Stimulated activated CD4-positive, alpha-beta T cell treated with anti-CD3 and anti-CD28 coated beads, Interleukin-1b, Interleukin-23, amount 100 ng/mL, for 24 hours (primary cell): ENCODE data around the gene TMED3.

ENCODE experiments used
- DNase-seq, 4 experiments: peaks; one replicate each; pipeline ENCODE4 v3.0.0-alpha.2; 2020; ENCODE audit warnings: low read depth in 4 of 4, low spot score in 1 of 4

TMED3 gene

GRCh38 chr15:79310985-79311900 is at the start of gene TMED3:
Gene TMED3 (plus strand): TSS chr15:79311112. CDS start chr15:79311250, 138 bp downstream.
- DNase-seq: peak; percentile 42 to 76 (median 64)

- DNase-seq: no peak
Measured at GRCh38 chr15:79261836-79262235, 49.1 kb upstream of the TMED3 start.

DNA sequence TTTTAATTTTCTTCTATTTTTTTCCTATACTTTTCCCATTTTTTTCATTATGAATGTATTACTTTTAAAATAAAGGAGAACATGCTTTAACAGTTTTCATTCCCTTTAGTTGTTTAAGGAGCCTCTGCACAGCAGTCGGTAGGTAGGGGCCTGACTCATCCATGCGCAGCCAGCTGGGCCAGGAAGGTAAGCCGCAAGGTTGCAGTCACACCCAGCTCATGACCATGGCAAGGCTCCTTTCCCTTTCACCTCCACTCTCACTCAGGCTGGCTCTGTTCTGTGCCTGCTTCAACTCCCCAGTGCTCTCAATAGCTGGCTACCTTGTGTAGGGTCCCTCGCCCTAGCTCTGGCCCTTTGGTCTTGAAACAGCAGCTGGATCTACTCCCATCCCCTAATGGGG is 45.7 kb upstream of the TMED3 start:
- DNase-seq: no peak

DNA sequence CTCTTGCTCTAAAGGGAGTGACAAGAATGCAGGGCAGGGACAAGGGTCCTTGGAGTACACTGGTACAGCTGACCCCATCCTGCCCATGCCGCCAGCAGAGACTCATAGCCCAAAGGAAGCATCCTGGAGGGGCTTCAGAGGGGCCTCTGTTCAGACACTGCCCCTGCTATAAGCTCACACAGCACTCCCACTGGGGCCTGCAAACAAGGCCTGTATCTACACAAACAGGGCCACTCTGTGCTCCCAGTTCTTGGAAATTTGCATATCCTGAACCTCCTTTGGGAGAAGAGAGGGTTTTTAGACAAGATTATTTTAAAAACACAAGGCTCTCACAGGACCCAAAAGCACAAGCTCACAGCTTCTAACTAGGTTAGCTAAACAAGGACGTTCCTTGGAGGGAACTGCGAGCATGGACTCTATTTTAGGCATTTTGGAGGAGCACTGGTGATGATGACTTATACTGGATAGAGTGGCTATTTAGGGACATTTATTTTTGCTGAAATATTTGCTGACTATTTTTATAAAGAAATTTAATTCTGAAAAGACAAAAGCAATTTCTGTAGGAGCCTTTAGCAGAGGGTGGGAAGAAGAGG is 44.8 kb upstream of the TMED3 start:
- no peak for DNase-seq

DNA sequence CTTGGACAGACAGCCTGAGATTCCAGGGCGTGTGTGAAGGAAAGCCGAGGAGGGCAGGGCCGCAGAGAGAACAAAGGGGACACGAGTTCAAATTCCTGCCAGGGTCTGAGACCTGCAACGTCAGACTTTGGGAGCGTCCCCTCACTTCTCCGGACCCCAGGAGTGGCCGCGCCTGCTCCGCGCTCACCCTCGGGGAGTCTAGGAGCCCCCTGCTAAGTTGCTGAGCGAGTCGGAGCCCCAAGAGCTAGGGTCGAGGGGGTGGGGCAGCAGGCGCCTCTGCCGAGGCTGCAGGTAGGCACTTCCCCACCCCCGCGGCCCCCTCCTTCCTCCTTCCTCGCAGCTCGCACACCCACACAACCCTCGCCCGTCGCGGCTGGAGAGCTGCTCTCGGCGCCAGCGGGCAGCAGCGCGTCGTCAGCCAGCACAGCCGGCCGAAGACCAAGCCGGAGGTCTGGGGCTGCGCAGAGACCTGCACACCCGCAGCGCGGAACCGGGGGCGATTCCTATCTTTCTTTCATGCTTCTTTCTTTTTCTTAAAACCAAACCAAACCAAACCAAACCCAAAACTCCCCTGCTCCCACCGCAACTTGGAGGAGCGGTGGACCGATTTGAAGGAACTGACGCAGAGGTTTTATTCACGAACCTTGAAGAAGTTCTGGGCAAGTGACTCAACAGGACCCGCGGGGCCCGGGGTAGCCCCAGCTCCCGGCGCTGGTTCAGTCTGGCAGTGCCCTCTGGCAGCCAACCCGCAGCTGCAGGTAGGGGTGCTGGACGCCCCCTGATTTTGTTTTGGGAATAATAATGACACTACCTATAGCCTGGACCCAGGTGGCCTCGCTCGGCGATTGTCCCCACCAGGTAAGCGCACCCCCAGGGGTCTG is 28.3 kb upstream of the TMED3 start, which contains the start of gene ANKRD34C:
ANKRD34C (plus strand) TSS at position 352 of the 881 bp plus-strand sequence. CDS start 10,563 bp downstream, outside the sequence.
- no peak for DNase-seq

- peak in 3 of 4 experiments; percentile 4 to 21 (median 9) for DNase-seq
Measured at GRCh38 chr15:79283252-79284048, 27.5 kb upstream of the TMED3 start.

- DNase-seq: no peak
Measured at GRCh38 chr15:79290642-79291275, 20.2 kb upstream of the TMED3 start.

GRCh38 chr15:79292011-79292410 is 18.9 kb upstream of the TMED3 start:
- no peak for DNase-seq

DNA sequence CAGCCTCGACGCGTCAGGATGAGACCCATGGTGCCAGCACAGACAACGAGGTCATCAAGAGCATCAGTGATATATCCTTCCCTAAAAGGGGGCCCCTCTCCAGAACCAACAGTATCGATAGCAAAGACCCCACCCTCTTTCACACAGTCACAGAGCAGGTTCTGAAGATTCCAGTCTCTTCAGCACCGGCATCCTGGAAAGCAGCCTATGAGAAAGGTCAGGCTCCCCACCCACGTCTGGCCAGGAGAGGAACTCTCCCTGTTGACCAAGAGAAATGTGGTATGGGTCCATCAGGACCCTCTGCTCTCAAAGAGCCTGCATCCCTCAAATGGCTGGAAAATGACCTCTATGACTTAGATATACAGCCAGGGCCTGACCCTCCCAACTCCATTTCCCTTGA is 16.8 kb upstream of the TMED3 start:
- DNase-seq: no peak

GRCh38 chr15:79296583-79296982 is 14.3 kb upstream of the TMED3 start:
- no peak for DNase-seq

GRCh38 chr15:79299126-79299840 is 11.6 kb upstream of the TMED3 start:
- DNase-seq: no peak

DNA sequence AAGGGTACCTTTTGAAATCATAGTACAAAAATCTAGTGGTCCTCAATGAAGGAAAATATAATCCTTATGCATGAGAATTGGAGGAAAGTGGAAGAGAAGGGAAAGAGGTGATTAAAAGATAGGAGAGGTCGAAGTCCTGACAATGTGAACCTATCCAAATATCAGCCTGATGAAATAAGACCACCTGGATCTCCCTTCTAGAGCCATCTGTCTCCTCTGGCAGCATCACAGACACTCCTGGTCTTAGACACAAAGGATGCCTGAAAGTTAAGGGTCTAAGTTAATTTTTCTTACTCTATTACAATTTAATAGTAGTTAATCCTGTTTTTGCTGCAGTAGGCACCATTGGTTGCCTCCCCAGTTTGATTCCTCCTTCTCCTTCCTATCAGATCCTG is 11.1 kb upstream of the TMED3 start:
- no peak for DNase-seq

- no peak for DNase-seq
Measured at GRCh38 chr15:79307251-79307650, 3.7 kb upstream of the TMED3 start.

GRCh38 chr15:79308874-79309273 is 2.0 kb upstream of the TMED3 start:
- no peak for DNase-seq

DNA sequence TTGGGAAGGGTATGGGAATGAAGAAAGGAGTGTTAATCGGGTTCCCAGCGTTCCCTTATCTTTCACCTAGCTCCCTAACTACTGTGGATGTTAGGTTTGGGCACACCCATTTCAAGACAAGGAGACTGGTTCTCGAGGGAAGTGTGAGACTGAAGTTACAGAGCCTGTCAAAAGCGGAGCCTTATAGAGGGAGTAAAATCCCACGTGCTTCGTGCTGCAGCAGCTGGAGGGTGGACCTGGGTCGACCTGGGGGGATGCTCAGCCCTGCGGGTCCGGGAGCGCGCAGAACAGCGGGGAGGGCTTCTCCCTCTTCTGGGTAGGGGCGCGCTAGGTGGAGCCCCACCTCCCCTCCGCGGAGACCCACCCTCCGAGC is 314 bp upstream of the TMED3 start:
- peak in 2 of 4 experiments; percentile 4 to 11 for DNase-seq

- no peak for DNase-seq
Measured at GRCh38 chr15:79311901-79312553, 1.1 kb downstream of the TMED3 start.

DNA sequence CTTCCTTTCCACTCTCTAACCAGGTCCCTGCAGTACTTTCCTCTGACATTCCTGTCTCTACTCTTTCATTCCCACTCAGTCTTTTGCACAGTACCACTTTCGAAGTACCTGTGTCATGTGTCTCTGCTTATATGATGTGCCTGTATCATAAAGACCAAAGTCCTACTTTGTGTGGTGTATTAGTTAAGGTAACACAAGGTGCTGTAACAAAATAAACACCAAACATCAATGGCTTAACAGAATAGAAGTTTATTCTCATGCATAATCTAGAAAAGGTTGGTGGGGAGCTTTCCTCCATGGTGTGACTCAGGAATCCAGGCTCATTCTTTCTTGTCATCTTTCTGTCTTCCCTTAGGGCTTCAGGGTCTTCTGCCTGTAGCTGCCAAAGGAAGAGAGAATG is 3.3 kb downstream of the TMED3 start:
- no peak for DNase-seq

DNA sequence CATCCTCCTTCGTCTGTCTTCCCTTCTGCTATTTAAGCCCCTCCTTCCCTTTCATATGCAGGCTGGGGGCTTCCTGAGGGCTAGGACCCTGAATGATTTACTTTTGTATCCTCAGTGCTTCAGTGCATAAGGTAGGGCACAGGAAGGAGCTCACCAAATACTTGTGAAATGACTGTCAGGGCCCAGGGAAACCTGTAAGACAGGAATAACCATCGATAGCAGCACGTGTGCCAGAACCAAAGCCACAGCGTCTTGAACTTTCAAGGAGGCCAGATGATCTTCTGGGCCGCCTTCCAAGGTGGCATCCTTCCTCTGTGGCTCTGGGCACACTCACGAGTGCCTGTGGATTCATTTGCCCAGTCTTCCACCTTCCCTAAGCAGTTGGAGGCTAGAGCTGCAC is 3.9 kb downstream of the TMED3 start:
- no peak for DNase-seq
